GM12864 (cell line): ENCODE data around the gene LRRC18.

Source experiments
- DNase-seq: peaks from one replicate; pipeline ENCODE4 v3.0.0-alpha.2; 2011; ENCODE audit warnings: low read depth
- H3K4me3 ChIP-seq: 2 replicates; pipeline ENCODE4 v1.5.1; 2011; ENCODE audit warnings: mild to moderate bottlenecking, low read depth, low read length, control low read depth
- CTCF ChIP-seq: IDR thresholded peaks from 2 replicates; pipeline ENCODE4 v1.5.1; 2011; ENCODE audit warnings: low read depth, mild to moderate bottlenecking, moderate library complexity, low read length, control low read depth, inconsistent platforms; ENCODE audit errors: missing control alignments

Gene LRRC18

GRCh38 chr10:48964038-48964437 is 24.4 kb upstream of the LRRC18 start:
- DNase-seq: no peak
- H3K4me3 ChIP-seq: no peak overlapping the region
- TF ChIP-seq CTCF: no peak

GRCh38 chr10:48958598-48959190 is 19.1 kb upstream of the LRRC18 start:
- TF ChIP-seq CTCF: no peak
- DNase-seq: no peak
- H3K4me3 ChIP-seq: no peak overlapping the region

GRCh38 chr10:48957361-48958151 is 17.9 kb upstream of the LRRC18 start:
- no peak for TF ChIP-seq CTCF
- H3K4me3 ChIP-seq: no peak overlapping the region
- no peak for DNase-seq

GRCh38 chr10:48951707-48952106 is 12.1 kb upstream of the LRRC18 start:
- DNase-seq: no peak
- no peak overlapping the region for H3K4me3 ChIP-seq
- no peak for TF ChIP-seq CTCF

GRCh38 chr10:48948470-48949037 is 8.9 kb upstream of the LRRC18 start:
- TF ChIP-seq CTCF: no peak
- DNase-seq: no peak
- no peak overlapping the region for H3K4me3 ChIP-seq

- no peak for DNase-seq
- TF ChIP-seq CTCF: no peak
- H3K4me3 ChIP-seq: no peak overlapping the region
Measured at GRCh38 chr10:48947690-48948469, 8.2 kb upstream of the LRRC18 start.
